ENCODE results near the gene TRIM71. TPM values are rescaled to one million over a fixed set of nuclear protein-coding genes. Genes with fewer than 3 reads are reported as not detected.
A peak's percentile ranks its signal among the peaks of the same experiment; 100 is the strongest.

The TRIM71 gene
- total RNA-seq, 1 donor from 2014 or later, result 74.0 TPM

- no peak for DNase-seq (ENCODE audit: low spot score)
- Mint-ChIP-seq H3K9me3 (ENCODE audit: unreplicated experiment) (no peaks in the 10 kb centered on the region), H3K27me3 (ENCODE audit: unreplicated experiment) (peaks cover 13% of the 10 kb centered on the region), H3K4me1 (ENCODE audit: unreplicated experiment) (peaks cover 61% of the 10 kb centered on the region), H3K36me3 (ENCODE audit: low read depth, unreplicated experiment) (no peaks in the 10 kb centered on the region), H3K4me3 (ENCODE audit: unreplicated experiment) (no peak overlapping the region), H3K27ac (ENCODE audit: unreplicated experiment) (no peak overlapping the region)
- TF ChIP-seq, protein P1, sequence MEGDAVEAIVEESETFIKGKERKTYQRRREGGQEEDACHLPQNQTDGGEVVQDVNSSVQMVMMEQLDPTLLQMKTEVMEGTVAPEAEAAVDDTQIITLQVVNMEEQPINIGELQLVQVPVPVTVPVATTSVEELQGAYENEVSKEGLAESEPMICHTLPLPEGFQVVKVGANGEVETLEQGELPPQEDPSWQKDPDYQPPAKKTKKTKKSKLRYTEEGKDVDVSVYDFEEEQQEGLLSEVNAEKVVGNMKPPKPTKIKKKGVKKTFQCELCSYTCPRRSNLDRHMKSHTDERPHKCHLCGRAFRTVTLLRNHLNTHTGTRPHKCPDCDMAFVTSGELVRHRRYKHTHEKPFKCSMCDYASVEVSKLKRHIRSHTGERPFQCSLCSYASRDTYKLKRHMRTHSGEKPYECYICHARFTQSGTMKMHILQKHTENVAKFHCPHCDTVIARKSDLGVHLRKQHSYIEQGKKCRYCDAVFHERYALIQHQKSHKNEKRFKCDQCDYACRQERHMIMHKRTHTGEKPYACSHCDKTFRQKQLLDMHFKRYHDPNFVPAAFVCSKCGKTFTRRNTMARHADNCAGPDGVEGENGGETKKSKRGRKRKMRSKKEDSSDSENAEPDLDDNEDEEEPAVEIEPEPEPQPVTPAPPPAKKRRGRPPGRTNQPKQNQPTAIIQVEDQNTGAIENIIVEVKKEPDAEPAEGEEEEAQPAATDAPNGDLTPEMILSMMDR (IDR thresholded peaks at IDR 0.05; ENCODE audit: unreplicated experiment), result no peak
These were observed 20.0 kb downstream of the TRIM71 start for GRCh38 chr3:32837789-32838188.

DNA sequence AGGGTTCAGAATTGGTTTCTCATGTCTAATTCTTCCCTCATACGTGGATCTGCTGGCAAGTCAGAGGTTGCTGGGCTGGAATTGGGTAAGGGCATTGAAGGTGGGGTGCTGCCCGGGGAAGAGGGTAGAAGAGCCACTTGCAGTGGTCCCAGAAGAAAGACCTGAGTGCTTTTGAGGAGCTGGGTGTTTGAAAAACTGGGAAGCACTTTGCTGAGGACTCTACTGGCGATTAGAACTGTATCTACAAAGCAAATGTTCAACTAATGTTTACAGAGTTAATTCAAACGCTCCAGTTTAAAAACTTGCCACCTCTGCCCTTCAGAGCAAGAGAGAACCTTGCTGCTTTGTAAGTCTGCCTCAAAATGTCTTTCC, 21.9 kb downstream of the TRIM71 start:
- peaks cover 13% of the 10 kb centered on the region for H3K27me3 Mint-ChIP-seq (ENCODE audit: unreplicated experiment)
- TF ChIP-seq, protein P1 (IDR thresholded peaks at IDR 0.05; ENCODE audit: unreplicated experiment), result no peak
- no peaks in the 10 kb centered on the region for H3K9me3 Mint-ChIP-seq (ENCODE audit: unreplicated experiment)
- no peak overlapping the region for H3K4me3 Mint-ChIP-seq (ENCODE audit: unreplicated experiment)
- no peak for DNase-seq (ENCODE audit: low spot score)
- no peaks in the 10 kb centered on the region for H3K36me3 Mint-ChIP-seq (ENCODE audit: low read depth, unreplicated experiment)
- peaks cover 75% of the 10 kb centered on the region for H3K4me1 Mint-ChIP-seq (ENCODE audit: unreplicated experiment)
- peak overlapping the region; percentile 86 for H3K27ac Mint-ChIP-seq (ENCODE audit: unreplicated experiment)

DNA sequence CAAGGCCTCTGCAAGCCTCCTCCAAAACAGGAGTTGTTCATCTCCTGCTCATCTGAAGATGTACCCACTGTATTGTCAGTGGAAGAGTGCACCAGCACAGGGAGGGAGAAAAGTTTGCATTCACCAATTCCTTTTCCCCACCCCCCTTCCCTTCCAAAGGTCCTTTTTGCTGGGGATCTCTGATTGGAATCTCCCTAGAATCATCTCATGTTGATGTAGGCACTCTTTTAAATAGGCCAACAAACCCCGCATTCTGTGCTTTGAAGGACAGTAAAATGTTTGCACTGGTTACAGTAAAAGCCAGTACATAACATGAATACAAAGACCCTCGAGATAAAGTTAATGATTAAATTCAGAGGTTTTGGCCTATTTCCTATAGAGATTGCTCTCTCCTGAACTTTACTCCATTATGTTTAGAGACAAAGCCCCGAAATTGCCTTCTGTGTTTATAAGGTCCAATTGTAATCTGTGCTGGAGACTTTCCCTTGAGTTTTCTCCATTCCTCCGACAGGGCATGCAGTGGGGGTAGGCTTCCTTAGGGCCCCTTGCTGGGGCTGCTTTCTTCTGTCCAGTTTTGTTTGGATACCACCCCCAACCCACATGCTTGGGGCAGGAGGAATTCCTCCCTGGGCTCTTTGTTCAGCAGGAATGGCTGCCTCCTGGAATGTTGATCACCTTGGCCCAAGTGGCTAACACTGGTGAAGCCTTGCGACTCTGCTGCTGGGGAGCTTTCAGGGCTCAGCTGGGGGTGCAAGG, 22.5 kb downstream of the TRIM71 start:
- Mint-ChIP-seq H3K4me3 (ENCODE audit: unreplicated experiment) (no peak overlapping the region), H3K36me3 (ENCODE audit: low read depth, unreplicated experiment) (no peaks in the 10 kb centered on the region), H3K4me1 (ENCODE audit: unreplicated experiment) (peaks cover 73% of the 10 kb centered on the region), H3K27me3 (ENCODE audit: unreplicated experiment) (peaks cover 13% of the 10 kb centered on the region), H3K27ac (ENCODE audit: unreplicated experiment) (peak overlapping the region; percentile 86), H3K9me3 (ENCODE audit: unreplicated experiment) (no peaks in the 10 kb centered on the region)
- DNase-seq (ENCODE audit: low spot score), result no peak
- TF ChIP-seq, protein P1 (IDR thresholded peaks at IDR 0.05; ENCODE audit: unreplicated experiment), result no peak

- no peaks in the 10 kb centered on the region for H3K9me3 Mint-ChIP-seq (ENCODE audit: unreplicated experiment)
- no peak for DNase-seq (ENCODE audit: low spot score)
- TF ChIP-seq, protein P1 (IDR thresholded peaks at IDR 0.05; ENCODE audit: unreplicated experiment), result no peak
- no peak overlapping the region for H3K27ac Mint-ChIP-seq (ENCODE audit: unreplicated experiment)
- H3K4me3 Mint-ChIP-seq (ENCODE audit: unreplicated experiment), result no peak overlapping the region
- peaks cover 11% of the 10 kb centered on the region for H3K27me3 Mint-ChIP-seq (ENCODE audit: unreplicated experiment)
- no peaks in the 10 kb centered on the region for H3K36me3 Mint-ChIP-seq (ENCODE audit: low read depth, unreplicated experiment)
- peaks cover 68% of the 10 kb centered on the region for H3K4me1 Mint-ChIP-seq (ENCODE audit: unreplicated experiment)
These were observed 23.5 kb downstream of the TRIM71 start for GRCh38 chr3:32841341-32841740.

DNA sequence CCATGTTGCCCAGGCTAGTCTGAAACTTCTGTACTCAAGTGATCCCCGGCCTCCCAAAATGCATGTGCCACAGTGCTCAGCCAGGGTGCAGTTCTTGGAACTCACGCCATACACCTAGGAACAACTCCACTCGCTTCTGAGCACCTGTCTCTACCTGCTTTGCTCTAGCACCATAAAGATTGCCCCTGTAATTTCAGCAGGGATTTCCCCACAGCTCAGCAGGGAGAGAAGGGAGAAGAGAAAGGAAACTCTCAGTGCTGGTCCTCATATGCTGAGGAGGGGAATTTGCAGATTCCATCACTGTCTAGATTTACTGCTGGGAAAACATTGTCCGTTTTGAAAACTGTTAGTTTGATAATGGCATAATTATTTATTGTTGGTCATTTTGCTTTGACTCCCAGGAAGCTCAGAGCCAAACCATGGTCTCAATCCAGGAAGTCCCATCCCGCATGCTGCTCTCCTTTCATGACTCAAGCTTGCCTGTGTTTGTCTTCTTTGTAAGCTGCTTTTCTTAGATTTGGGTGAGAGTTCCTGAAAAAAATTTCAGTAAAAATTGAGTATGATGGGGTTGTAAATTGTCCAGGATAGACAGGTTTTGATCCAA, 24.2 kb downstream of the TRIM71 start:
- Mint-ChIP-seq H3K9me3 (ENCODE audit: unreplicated experiment) (no peaks in the 10 kb centered on the region), H3K27me3 (ENCODE audit: unreplicated experiment) (peaks cover 9% of the 10 kb centered on the region), H3K36me3 (ENCODE audit: low read depth, unreplicated experiment) (no peaks in the 10 kb centered on the region), H3K27ac (ENCODE audit: unreplicated experiment) (peak overlapping the region; percentile 44), H3K4me3 (ENCODE audit: unreplicated experiment) (no peak overlapping the region), H3K4me1 (ENCODE audit: unreplicated experiment) (peaks cover 69% of the 10 kb centered on the region)
- no peak for DNase-seq (ENCODE audit: low spot score)
- TF ChIP-seq, protein P1 (IDR thresholded peaks at IDR 0.05; ENCODE audit: unreplicated experiment), result no peak
